Activated naive CD4-positive, alpha-beta T cell treated with anti-CD3 and anti-CD28 coated beads, Interleukin-2, amount 10 ng/mL, durations not matched to agents 7 days and 5 days (primary cell): Measurements from ENCODE around the gene TEC.
"Not testable (repeated sequence)": the region's sequence is repeated elsewhere in the genome, so short reads cannot be mapped to it uniquely, and the experiment has no call there.

Experiments used
- CTCF ChIA-PET: fragments of 350-600 bp; sonication (Branson Sonifier 250); formaldehyde crosslinking; loops from one replicate; lab custom pipeline; 2021; ENCODE audit warnings: antibody characterized with exemption; lab: Charles Lee
- DNase-seq: peaks from one replicate; pipeline ENCODE4 v3.0.0-alpha.2; 2020
- H3K27ac Mint-ChIP-seq: one replicate; pipeline ENCODE4 v1.8.0; 2021; ENCODE audit warnings: mild to moderate bottlenecking, moderate library complexity, mixed read lengths
- H3K27me3 Mint-ChIP-seq: one replicate; pipeline ENCODE4 v1.8.0; 2021; ENCODE audit warnings: mild to moderate bottlenecking, mixed read lengths
- H3K36me3 Mint-ChIP-seq: one replicate; pipeline ENCODE4 v1.8.0; 2021; ENCODE audit warnings: mixed read lengths
- H3K4me1 Mint-ChIP-seq: one replicate; pipeline ENCODE4 v1.8.0; 2021; ENCODE audit warnings: mixed read lengths
- H3K4me3 Mint-ChIP-seq: one replicate; pipeline ENCODE4 v1.8.0; 2021; ENCODE audit warnings: mild to moderate bottlenecking, moderate library complexity, mixed read lengths
- H3K9me3 Mint-ChIP-seq: one replicate; pipeline ENCODE4 v1.8.0; 2021; ENCODE audit warnings: mixed read lengths

TEC gene

GRCh38 chr4:48193096-48193836 is 76.4 kb downstream of the TEC start:
- no peaks in the 10 kb centered on the region for H3K27me3 Mint-ChIP-seq
- H3K4me3 Mint-ChIP-seq, result no peak overlapping the region
- no peaks in the 10 kb centered on the region for H3K4me1 Mint-ChIP-seq
- no peak overlapping the region for H3K27ac Mint-ChIP-seq
- CTCF ChIA-PET, result no interaction called here
- no peaks in the 10 kb centered on the region for H3K9me3 Mint-ChIP-seq
- H3K36me3 Mint-ChIP-seq, result no peaks in the 10 kb centered on the region
- no peak for DNase-seq

GRCh38 chr4:48191758-48192157 is 77.9 kb downstream of the TEC start:
- H3K4me3 Mint-ChIP-seq, result no peak overlapping the region
- CTCF ChIA-PET, result no interaction called here
- DNase-seq, result no peak
- H3K4me1 Mint-ChIP-seq, result no peaks in the 10 kb centered on the region
- no peaks in the 10 kb centered on the region for H3K36me3 Mint-ChIP-seq
- H3K27ac Mint-ChIP-seq, result no peak overlapping the region
- no peaks in the 10 kb centered on the region for H3K27me3 Mint-ChIP-seq
- H3K9me3 Mint-ChIP-seq, result no peaks in the 10 kb centered on the region

- H3K4me3 Mint-ChIP-seq, result no peak overlapping the region
- no peaks in the 10 kb centered on the region for H3K4me1 Mint-ChIP-seq
- DNase-seq, result no peak
- no peaks in the 10 kb centered on the region for H3K9me3 Mint-ChIP-seq
- no peaks in the 10 kb centered on the region for H3K27me3 Mint-ChIP-seq
- no peak overlapping the region for H3K27ac Mint-ChIP-seq
- no peaks in the 10 kb centered on the region for H3K36me3 Mint-ChIP-seq
- CTCF ChIA-PET, result no interaction called here
Observed at GRCh38 chr4:48190839-48191238, 78.8 kb downstream of the TEC start.

- H3K27me3 Mint-ChIP-seq, result no peaks in the 10 kb centered on the region
- H3K4me3 Mint-ChIP-seq, result no peak overlapping the region
- DNase-seq, result no peak
- CTCF ChIA-PET, result interaction anchor here (0.5 kb wide), 1 partner anchor 116 kb away, joined by 3 read pairs; no protein-coding TSS in a partner anchor
- H3K27ac Mint-ChIP-seq, result no peak overlapping the region
- no peaks in the 10 kb centered on the region for H3K4me1 Mint-ChIP-seq
- no peaks in the 10 kb centered on the region for H3K9me3 Mint-ChIP-seq
- H3K36me3 Mint-ChIP-seq, result no peaks in the 10 kb centered on the region
Observed at GRCh38 chr4:48189731-48190130, 79.9 kb downstream of the TEC start.

GRCh38 chr4:48188390-48188789 is 81.2 kb downstream of the TEC start:
- H3K27ac Mint-ChIP-seq, result no peak overlapping the region
- no peaks in the 10 kb centered on the region for H3K36me3 Mint-ChIP-seq
- no peaks in the 10 kb centered on the region for H3K9me3 Mint-ChIP-seq
- DNase-seq, result no peak
- H3K4me3 Mint-ChIP-seq, result no peak overlapping the region
- H3K27me3 Mint-ChIP-seq, result no peaks in the 10 kb centered on the region
- H3K4me1 Mint-ChIP-seq, result no peaks in the 10 kb centered on the region
- CTCF ChIA-PET, result no interaction called here

GRCh38 chr4:48187813-48188212 is 81.8 kb downstream of the TEC start:
- Mint-ChIP-seq H3K27me3 (no peaks in the 10 kb centered on the region), H3K27ac (no peak overlapping the region), H3K4me3 (no peak overlapping the region), H3K4me1 (no peaks in the 10 kb centered on the region), H3K36me3 (no peaks in the 10 kb centered on the region), H3K9me3 (no peaks in the 10 kb centered on the region)
- CTCF ChIA-PET, result no interaction called here
- DNase-seq, result no peak

GRCh38 chr4:48187066-48187465 is 82.6 kb downstream of the TEC start:
- not testable (repeated sequence) for H3K9me3 Mint-ChIP-seq, H3K27ac Mint-ChIP-seq

GRCh38 chr4:48186394-48186793 is 83.2 kb downstream of the TEC start:
- H3K27ac Mint-ChIP-seq, H3K9me3 Mint-ChIP-seq, H3K27me3 Mint-ChIP-seq, H3K36me3 Mint-ChIP-seq, DNase-seq, H3K4me1 Mint-ChIP-seq, CTCF ChIA-PET, H3K4me3 Mint-ChIP-seq: not testable (repeated sequence)

More at GRCh38 chr4:48187066-48187465, 82.6 kb downstream of the TEC start:
- H3K4me3 Mint-ChIP-seq, CTCF ChIA-PET, H3K27me3 Mint-ChIP-seq, H3K4me1 Mint-ChIP-seq, H3K36me3 Mint-ChIP-seq, DNase-seq: not testable (repeated sequence)

GRCh38 chr4:48184882-48185281 is 84.8 kb downstream of the TEC start:
- DNase-seq, result no peak
- Mint-ChIP-seq H3K27me3 (no peaks in the 10 kb centered on the region), H3K4me1 (no peaks in the 10 kb centered on the region), H3K9me3 (no peaks in the 10 kb centered on the region), H3K36me3 (no peaks in the 10 kb centered on the region), H3K4me3 (no peak overlapping the region), H3K27ac (no peak overlapping the region)
- CTCF ChIA-PET, result no interaction called here

- no peaks in the 10 kb centered on the region for H3K36me3 Mint-ChIP-seq
- DNase-seq, result no peak
- CTCF ChIA-PET, result no interaction called here
Observed at GRCh38 chr4:48180234-48180633, 89.4 kb downstream of the TEC start.

GRCh38 chr4:48178931-48179330 is 90.7 kb downstream of the TEC start:
- CTCF ChIA-PET, result no interaction called here
- Mint-ChIP-seq H3K4me1 (no peaks in the 10 kb centered on the region), H3K4me3 (no peak overlapping the region)

More at GRCh38 chr4:48180234-48180633, 89.4 kb downstream of the TEC start:
- H3K4me1 Mint-ChIP-seq, result no peaks in the 10 kb centered on the region
- H3K27ac Mint-ChIP-seq, result no peak overlapping the region
- H3K4me3 Mint-ChIP-seq, result no peak overlapping the region
- peaks cover 4% of the 10 kb centered on the region for H3K9me3 Mint-ChIP-seq
- H3K27me3 Mint-ChIP-seq, result no peaks in the 10 kb centered on the region

GRCh38 chr4:48175806-48176205 is 93.8 kb downstream of the TEC start:
- Mint-ChIP-seq H3K9me3 (peaks cover 4% of the 10 kb centered on the region), H3K27me3 (no peaks in the 10 kb centered on the region), H3K4me3 (no peak overlapping the region), H3K36me3 (no peaks in the 10 kb centered on the region), H3K27ac (no peak overlapping the region), H3K4me1 (no peaks in the 10 kb centered on the region)
- CTCF ChIA-PET, result interaction anchor here (1.9 kb wide), 1 partner anchor 27 kb away, joined by 5 read pairs; no protein-coding TSS in a partner anchor
- no peak for DNase-seq

More at GRCh38 chr4:48178931-48179330, 90.7 kb downstream of the TEC start:
- H3K27me3 Mint-ChIP-seq, result no peaks in the 10 kb centered on the region
- no peak for DNase-seq
- H3K36me3 Mint-ChIP-seq, result no peaks in the 10 kb centered on the region
- H3K27ac Mint-ChIP-seq, result peak overlapping the region; percentile 69
- H3K9me3 Mint-ChIP-seq, result peaks cover 4% of the 10 kb centered on the region

- H3K4me3 Mint-ChIP-seq, result no peak overlapping the region
- no peaks in the 10 kb centered on the region for H3K36me3 Mint-ChIP-seq
- H3K27ac Mint-ChIP-seq, result no peak overlapping the region
- peaks cover 4% of the 10 kb centered on the region for H3K9me3 Mint-ChIP-seq
- no peaks in the 10 kb centered on the region for H3K4me1 Mint-ChIP-seq
- DNase-seq, result no peak
- CTCF ChIA-PET, result interaction anchor here (1.9 kb wide), 1 partner anchor 28 kb away, joined by 5 read pairs; no protein-coding TSS in a partner anchor
- no peaks in the 10 kb centered on the region for H3K27me3 Mint-ChIP-seq
Observed at GRCh38 chr4:48175328-48175727, 94.3 kb downstream of the TEC start.

- DNase-seq, result no peak
- Mint-ChIP-seq H3K9me3 (peaks cover 4% of the 10 kb centered on the region), H3K36me3 (no peaks in the 10 kb centered on the region), H3K4me3 (no peak overlapping the region), H3K4me1 (no peaks in the 10 kb centered on the region), H3K27ac (no peak overlapping the region), H3K27me3 (no peaks in the 10 kb centered on the region)
- CTCF ChIA-PET, result no interaction called here
Observed at GRCh38 chr4:48173056-48173991, 96.3 kb downstream of the TEC start.
